Right renal pelvis (tissue), 4 donors: Measurements from ENCODE around the gene CWF19L1. TPM values are rescaled to one million over a fixed set of nuclear protein-coding genes. Genes with fewer than 3 reads are reported as not detected.
"Not testable (repeated sequence)": the region's sequence is repeated elsewhere in the genome, so short reads cannot be mapped to it uniquely, and the experiment has no call there.

Source experiments
- DNase-seq, 4 donors: peaks; one replicate each; pipeline ENCODE4 v3.0.0-alpha.2; 2013; ENCODE audit warnings: low read depth in 4 of 4, low spot score in 3 of 4, missing footprints in 1 of 4
- polyA plus RNA-seq, 4 donors: library from polyadenylated mRNA; unstranded; fragments of 120-200 nt; gene quantifications; one replicate each; pipeline ENCODE4 v1.2.1, GENCODE V29; 2013; ENCODE audit not compliant: insufficient read length in 4 of 4

CWF19L1 gene
- 10 to 100 TPM; 27.9 to 31.8 (median 27.9) TPM for polyA plus RNA-seq

DNA sequence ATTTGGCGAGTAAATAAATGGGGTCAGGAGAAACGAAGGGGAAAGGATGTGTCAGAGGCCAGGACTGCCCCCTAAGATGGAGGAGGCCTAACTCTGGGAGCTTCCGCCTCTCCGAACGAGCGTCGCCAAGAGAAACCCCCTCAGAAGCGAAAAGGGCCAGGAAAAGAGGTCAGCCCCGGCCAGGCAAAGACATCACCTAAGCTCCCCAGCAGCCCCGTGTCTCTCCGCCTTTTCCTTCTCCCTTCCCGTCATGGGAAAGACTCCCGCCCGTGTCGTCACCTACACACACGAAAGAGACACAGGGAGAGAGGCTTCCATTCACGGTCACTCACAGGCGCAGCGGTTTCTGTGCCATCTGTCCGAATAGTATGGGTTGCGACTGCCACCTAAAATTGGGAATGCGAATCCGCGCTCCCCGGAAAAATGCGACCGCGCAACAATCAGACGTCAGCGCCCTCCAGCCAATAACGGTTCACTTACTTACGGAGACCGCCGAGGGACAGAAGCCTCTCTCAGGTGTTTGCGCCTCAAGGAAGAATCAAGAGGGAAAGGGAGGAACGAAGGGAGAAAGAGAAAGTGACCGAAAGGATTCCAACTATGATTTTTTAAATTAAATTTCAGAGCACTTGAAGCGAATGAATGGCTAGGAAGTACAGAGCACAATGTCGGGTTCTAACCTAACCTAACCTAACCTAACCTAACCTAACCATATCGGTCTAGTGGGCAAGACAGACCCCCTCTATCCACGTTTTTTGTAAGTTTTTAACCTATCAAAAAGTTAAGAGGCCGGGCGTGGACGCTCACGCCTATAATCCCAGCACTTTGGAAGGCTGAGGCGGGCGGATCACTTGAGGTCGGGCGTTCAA is at the start of gene CWF19L1:
TSS of gene CWF19L1 (minus strand) at position 400 of the 866 bp plus-strand sequence. CDS start at position 355, 45 bp downstream.
- DNase-seq, result peak; percentile 73 to 83 (median 80)

- DNase-seq, result no peak
Observed at GRCh38 chr10:100315615-100316014, 48.2 kb upstream of the CWF19L1 start.

GRCh38 chr10:100311298-100311697 is 43.9 kb upstream of the CWF19L1 start:
- DNase-seq, result no peak

- no peak for DNase-seq
Observed at GRCh38 chr10:100307684-100308083, 40.2 kb upstream of the CWF19L1 start.

GRCh38 chr10:100306861-100307260 is 39.4 kb upstream of the CWF19L1 start:
- DNase-seq, result no peak

- no peak for DNase-seq
Observed at GRCh38 chr10:100304414-100304813, 37.0 kb upstream of the CWF19L1 start.

DNA sequence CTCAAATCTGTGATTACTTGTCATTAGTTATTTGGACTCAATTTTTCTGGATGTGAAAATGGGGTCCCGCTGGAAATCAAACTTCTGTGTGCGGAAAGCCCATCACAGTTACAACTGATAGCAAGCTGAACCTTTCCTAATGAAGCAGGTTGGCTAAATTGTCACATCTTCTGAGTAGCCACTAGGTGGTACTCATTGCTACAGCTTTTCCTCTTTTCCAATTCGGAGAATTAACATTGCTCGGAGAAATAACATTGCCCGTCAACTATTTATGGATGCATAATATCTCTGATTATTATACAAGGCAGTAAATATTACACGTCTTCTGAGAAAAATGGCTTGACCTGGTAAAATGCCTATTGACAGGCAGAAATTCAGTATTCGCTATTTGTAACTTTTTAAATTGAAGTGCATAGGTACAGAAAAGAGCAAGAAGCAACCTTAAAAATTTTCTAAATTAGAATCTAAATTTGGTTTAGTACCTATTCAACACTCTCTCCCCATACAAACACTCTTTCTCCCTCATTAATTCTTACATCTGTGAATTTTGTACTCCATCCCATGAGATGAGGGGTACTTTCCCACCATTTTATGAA is 36.4 kb upstream of the CWF19L1 start:
- no peak for DNase-seq

DNA sequence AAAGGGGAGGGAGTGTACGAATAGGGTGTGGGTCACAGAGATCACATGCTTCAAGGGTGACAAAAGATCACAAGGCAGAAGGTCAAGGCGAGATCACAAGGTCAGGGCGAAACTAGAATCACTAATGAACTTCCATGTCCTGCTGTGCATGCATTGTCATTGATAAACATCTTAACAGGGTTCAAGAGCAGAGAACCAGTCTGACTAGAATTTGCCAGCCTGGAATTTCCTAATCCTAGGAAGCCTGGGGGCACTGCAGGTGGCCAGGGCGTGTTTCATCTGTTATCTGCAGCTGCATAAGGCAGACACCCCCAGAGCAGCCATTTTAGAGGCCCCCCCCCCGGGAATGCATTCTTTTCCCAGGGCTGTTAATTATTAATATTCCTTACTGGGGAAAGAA is 33.7 kb upstream of the CWF19L1 start:
- DNase-seq, result not testable (repeated sequence)

DNA sequence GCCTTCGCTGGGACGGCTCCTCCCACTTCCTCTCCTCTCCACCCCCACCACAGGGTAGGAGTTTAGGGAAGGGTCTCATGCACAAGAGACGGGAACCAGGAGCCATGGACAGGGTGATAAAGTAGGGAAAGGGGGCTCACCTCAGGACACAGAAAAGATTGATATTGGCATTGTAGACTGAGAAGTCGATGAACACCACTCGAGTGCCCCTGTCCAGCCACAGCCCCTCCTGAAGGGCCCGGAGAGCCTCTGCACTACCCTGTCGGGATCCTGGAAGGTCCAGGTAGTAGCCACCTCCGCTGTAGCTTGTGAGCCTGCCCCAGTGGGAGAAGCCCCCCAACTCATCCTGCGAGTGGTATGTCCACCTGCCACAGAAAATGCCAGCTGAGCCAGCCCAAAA is 29.8 kb upstream of the CWF19L1 start:
- no peak for DNase-seq

DNA sequence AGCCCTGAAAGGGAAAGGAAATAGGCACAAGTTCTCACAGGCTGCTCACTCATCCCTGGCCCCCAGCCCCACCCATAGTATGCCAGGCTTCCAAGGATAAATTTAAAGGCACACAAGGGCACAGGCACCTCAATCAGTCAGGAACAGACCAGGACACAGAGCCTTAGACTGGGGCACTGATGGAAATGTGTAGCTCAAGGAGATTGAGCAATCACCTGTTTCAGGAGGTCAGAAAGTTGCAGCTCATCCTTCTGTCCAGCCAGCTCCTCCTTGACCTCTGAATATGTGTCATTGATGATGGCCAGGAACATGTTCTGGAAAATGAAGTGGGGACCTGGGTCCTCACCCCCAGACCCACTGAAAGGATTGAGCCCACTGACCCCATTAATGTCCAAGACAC is 25.6 kb upstream of the CWF19L1 start:
- no peak for DNase-seq

DNA sequence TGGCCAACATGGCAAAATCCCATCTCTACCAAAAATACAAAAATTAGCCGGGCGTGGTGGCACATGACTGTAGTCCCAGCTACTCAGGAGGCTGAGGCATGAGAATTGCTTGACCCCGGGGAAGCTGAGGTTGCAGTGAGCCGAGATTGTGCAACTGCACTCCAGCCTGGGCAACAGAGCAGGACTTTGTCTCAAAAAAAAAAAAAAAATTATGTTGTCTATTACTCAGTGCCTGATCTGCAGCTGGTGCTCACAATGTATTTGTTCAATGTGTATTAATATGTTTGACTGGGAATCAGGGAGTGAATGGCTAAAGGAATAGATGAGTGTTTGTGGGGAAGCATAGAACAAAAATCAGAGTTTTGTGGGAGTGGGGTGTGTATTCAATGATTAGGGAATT is 24.9 kb upstream of the CWF19L1 start:
- DNase-seq, result not testable (repeated sequence)

GRCh38 chr10:100291356-100291755 is 23.9 kb upstream of the CWF19L1 start:
- DNase-seq, result no peak

GRCh38 chr10:100289641-100290040 is 22.2 kb upstream of the CWF19L1 start:
- DNase-seq, result no peak

DNA sequence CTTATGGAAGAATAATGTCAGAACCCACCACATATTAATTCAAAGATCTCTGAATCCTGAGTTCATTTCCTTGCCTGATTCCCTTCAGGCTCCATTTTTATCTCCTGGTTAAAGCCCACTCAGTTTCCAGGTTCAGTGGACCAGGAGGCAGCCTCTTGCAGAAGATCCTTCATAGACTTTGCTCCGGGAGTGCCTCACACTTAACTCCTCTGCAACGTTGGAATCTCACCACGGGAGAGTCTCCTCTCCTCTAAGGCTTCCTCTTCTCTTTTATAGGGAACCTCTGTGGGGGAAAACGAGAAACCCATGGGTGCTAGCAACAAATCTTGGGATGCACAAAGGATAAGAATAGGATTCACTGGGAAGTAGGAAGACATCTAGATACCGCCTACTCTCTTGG is 20.8 kb upstream of the CWF19L1 start:
- no peak for DNase-seq

- DNase-seq, result no peak
Observed at GRCh38 chr10:100287756-100288155, 20.3 kb upstream of the CWF19L1 start.

GRCh38 chr10:100286051-100287033 is 18.9 kb upstream of the CWF19L1 start, which contains the start of gene BLOC1S2:
BLOC1S2 (minus strand) TSS chr10:100286680; CDS start chr10:100286659, 21 bp downstream.
- DNase-seq, result peak; percentile 58 to 76 (median 70)

GRCh38 chr10:100285326-100285725 is 17.9 kb upstream of the CWF19L1 start:
- not testable (repeated sequence) for DNase-seq

DNA sequence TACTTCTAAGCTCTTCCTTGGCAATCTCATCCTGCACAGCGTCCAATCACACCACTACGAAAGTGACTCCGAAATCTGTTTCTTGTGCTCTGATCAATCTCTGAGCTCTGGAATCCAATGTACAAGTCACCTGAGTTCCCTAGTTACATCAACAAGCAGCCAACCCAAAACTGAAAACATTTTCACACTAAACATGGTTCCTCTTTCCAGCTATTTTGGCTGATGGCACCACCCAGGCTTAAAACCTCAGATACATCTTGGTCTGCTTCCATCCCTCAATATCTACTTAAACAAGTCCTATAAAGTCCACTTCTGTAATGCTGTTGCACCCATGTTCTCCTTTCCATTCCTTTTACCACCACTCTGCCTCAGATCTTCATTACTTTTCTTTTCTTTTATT is 15.5 kb upstream of the CWF19L1 start:
- no peak for DNase-seq

DNA sequence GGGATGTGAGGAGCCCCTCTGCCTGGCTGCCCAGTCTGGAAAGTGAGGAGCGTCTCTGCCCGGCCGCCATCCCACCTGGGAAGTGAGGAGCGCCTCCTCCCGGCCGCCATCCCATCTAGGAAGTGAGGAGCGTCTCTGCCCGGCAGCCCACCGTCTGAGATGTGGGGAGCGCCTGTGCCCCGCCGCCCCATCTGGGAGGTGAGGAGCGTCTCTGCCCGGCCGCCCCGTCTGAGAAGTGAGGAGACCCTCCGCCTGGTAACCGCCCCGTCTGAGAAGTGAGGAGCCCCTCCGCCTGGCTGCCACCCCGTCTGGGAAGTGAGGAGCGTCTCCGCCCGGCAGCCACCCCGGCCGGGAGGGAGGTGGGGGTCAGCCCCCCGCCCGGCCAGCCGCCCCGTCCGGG is 9.5 kb upstream of the CWF19L1 start:
- not testable (repeated sequence) for DNase-seq

DNA sequence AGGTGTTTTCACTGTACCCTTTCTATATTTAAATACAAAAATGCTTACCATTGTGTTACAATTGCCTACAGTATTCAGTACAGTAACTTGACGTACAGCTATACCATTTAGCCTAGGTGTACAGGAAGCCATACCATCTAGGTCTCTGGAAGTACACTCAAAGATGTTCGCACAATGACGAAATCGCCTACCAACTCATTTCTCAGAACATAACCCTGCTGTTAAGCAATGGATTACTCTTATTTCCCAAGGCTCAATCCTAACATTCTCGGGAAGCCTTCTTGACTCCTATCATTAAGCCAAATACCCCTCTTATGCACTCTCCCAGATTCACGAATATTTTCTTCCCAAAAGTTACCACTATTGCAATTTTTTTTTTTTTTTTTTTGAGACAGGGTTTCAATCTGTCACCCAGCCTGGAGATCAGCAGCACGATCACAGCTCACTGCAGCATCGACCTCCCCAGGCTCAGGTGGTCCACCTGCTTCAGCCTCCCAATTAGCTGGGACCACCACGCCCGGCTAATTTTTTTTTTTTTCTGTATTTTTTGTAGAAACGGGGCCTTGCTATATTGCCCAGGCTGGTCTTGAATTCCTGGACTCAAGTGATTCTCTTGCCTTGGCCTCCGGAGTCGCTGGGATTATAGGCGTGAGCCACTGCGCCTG is 1.5 kb downstream of the CWF19L1 start:
- DNase-seq, result no peak
